H1 (cell line): ENCODE results near the gene HDAC3. TPM values are rescaled to one million over a fixed set of nuclear protein-coding genes. Genes with fewer than 3 reads are reported as not detected.

ENCODE experiments used
- BRCA1 ChIP-seq: IDR thresholded peaks from 2 replicates; pipeline ENCODE4 v1.6.1; 2012; ENCODE audit warnings: low read depth, low read length, improper control_type of control experiment
- CHD2 ChIP-seq: IDR thresholded peaks from 2 replicates; pipeline ENCODE4 v1.6.1; 2012; ENCODE audit warnings: low read length, improper control_type of control experiment
- EP300 ChIP-seq, 2 experiments: IDR thresholded peaks; 1 replicate in 1 of 2; 2 replicates in 1 of 2; pipeline ENCODE4 v1.6.1; 2011 to 2012; ENCODE audit warnings: low read depth in 2 of 2, low read length in 2 of 2, mild to moderate bottlenecking in 2 of 2, borderline replicate concordance in 1 of 2, inconsistent platforms in 1 of 2, moderate library complexity in 1 of 2
- SP2 ChIP-seq: IDR thresholded peaks from 2 replicates; pipeline ENCODE4 v1.6.1; 2012; ENCODE audit warnings: mild to moderate bottlenecking, low read length, inconsistent platforms
- SUZ12 ChIP-seq: fragments of 200-600 bp; sonication (generic); IDR thresholded peaks from 2 replicates; pipeline ENCODE4 v1.6.1; 2012; ENCODE audit warnings: mild to moderate bottlenecking, inconsistent platforms, low read length, moderate library complexity, mixed read lengths
- polyA plus RNA-seq, 7 experiments: library from polyadenylated mRNA; depleted of rRNA in 3 of 7; stranded (reverse) in 5 of 7; unstranded in 2 of 7; fragments of >200 nt in 5 of 7; fragments of 200-250 nt in 2 of 7; gene quantifications; 1 replicate in 5 of 7; 2 replicates in 1 of 7; 4 replicates in 1 of 7; pipeline versions ENCODE4 v1.2.1 to v1.2.3, GENCODE V29; 2011 to 2013; ENCODE audit warnings: missing spikeins in 2 of 7, mixed read lengths in 2 of 7
- total RNA-seq: library from RNA; stranded (reverse); fragmentation: NEBNext Ultra II Directional; extraction: Animal tissue kit (Norgen Biotek cat#: 25700); gene quantifications from 2 replicates; pipeline ENCODE4 v1.2.1, GENCODE V29; 2021

HDAC3 gene
- total and polyA plus RNA-seq, 2 of the 8 experiments (the other 6 are each of a cell fraction or from before 2014, with no cell fraction given), result 99.0 to 120 TPM

DNA sequence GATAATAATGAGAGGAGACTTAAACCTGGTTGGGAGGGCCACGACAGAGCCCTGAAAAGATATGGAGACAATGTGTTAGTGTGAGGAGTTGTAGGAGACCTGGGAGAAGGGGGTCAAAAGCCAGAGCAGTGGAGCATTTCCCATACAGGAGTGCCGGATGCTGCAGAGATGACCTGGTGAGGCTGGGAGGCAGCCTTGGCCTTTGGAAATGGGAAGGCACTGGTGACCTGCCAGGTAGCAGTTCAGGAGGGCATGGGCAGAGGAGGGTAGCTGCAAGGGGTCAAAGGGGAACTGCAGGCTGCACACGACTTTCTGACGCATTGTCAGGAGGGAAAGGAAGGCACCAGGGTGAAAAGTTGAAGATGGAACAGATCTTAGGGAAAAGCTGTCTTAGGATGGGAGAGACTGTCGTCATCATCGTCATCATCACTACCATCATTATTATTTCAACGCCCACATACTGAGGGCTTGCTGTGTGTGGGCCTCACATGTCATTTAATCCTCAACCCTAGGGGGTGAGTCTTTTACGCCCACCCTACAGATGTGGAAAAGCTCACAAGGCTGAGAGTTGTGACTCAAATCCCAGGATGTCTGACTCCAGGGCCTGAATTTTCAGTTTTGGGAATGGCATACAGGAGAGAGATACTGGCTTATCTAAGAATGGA lies 32.1 kb upstream of the HDAC3 start (continued):
- no peak for TF ChIP-seq SP2
- no peak for TF ChIP-seq SUZ12
- TF ChIP-seq CHD2, result no peak
- TF ChIP-seq EP300 (IDR thresholded peaks at IDR 0.05; ENCODE audit: borderline replicate concordance in 1 of 2, low read depth in 2 of 2, low read length in 2 of 2), result no peak
- no peak for TF ChIP-seq BRCA1
